PFSK-1 (cell line): ENCODE measurements around the gene LELP1.

Experiments used
- FOXP2 ChIP-seq: optimal IDR thresholded peaks from 2 replicates; pipeline ENCODE3; 2011; ENCODE audit warnings: borderline replicate concordance, control low read depth, inconsistent platforms; ENCODE audit not compliant: insufficient read depth; ENCODE audit errors: extremely low read length, extremely low read depth
- POLR2AphosphoS5 ChIP-seq: IDR thresholded peaks from 2 replicates; pipeline ENCODE4 v1.6.1; 2012; ENCODE audit warnings: low read depth, mild to moderate bottlenecking, control low read depth, low read length, moderate library complexity
- REST ChIP-seq, 2 experiments: IDR thresholded peaks; 2 replicates each; pipeline versions ENCODE4 v1.6.1 to v1.8.0; 2011 to 2012; ENCODE audit warnings: low read depth in 2 of 2, low read length in 2 of 2, control low read depth in 1 of 2, inconsistent platforms in 1 of 2, mild to moderate bottlenecking in 1 of 2, moderate library complexity in 1 of 2; ENCODE audit not compliant: insufficient read depth in 1 of 2
- SIN3A ChIP-seq: IDR thresholded peaks from 2 replicates; pipeline ENCODE4 v1.6.1; 2012; ENCODE audit warnings: mild to moderate bottlenecking, low read length, moderate library complexity, borderline replicate concordance; ENCODE audit not compliant: insufficient read depth
- TAF1 ChIP-seq: IDR thresholded peaks from 2 replicates; pipeline ENCODE4 v1.6.1; 2012; ENCODE audit warnings: low read length, control low read depth, borderline replicate concordance; ENCODE audit not compliant: insufficient read depth

The LELP1 gene

GRCh38 chr1:153238527-153238926 is 35.3 kb downstream of the LELP1 start:
- TF ChIP-seq TAF1 = no peak
- no peak for TF ChIP-seq SIN3A
- no peak for TF ChIP-seq REST (IDR thresholded peaks at IDR 0.05; ENCODE audit: insufficient read depth in 1 of 2, low read depth in 2 of 2, low read length in 2 of 2)
- no peak for TF ChIP-seq FOXP2
- TF ChIP-seq POLR2AphosphoS5 = no peak

GRCh38 chr1:153242160-153242559 is 38.9 kb downstream of the LELP1 start:
- TF ChIP-seq POLR2AphosphoS5 (no peak), SIN3A (no peak), TAF1 (no peak), FOXP2 (no peak), REST (IDR thresholded peaks at IDR 0.05; ENCODE audit: insufficient read depth in 1 of 2, low read depth in 2 of 2, low read length in 2 of 2) (no peak)

GRCh38 chr1:153245466-153245865 is 42.2 kb downstream of the LELP1 start:
- no peak for TF ChIP-seq TAF1
- TF ChIP-seq SIN3A = no peak
- TF ChIP-seq REST (IDR thresholded peaks at IDR 0.05; ENCODE audit: insufficient read depth in 1 of 2, low read depth in 2 of 2, low read length in 2 of 2) = no peak
- TF ChIP-seq POLR2AphosphoS5 = no peak
- TF ChIP-seq FOXP2 = no peak

- TF ChIP-seq REST (IDR thresholded peaks at IDR 0.05; ENCODE audit: insufficient read depth in 1 of 2, low read depth in 2 of 2, low read length in 2 of 2) (no peak), SIN3A (no peak), TAF1 (no peak), POLR2AphosphoS5 (no peak), FOXP2 (no peak)
Measured at GRCh38 chr1:153246018-153246417, 42.8 kb downstream of the LELP1 start.

- TF ChIP-seq TAF1 = no peak
- no peak for TF ChIP-seq SIN3A
- no peak for TF ChIP-seq POLR2AphosphoS5
- TF ChIP-seq REST (IDR thresholded peaks at IDR 0.05; ENCODE audit: insufficient read depth in 1 of 2, low read depth in 2 of 2, low read length in 2 of 2) = no peak
- no peak for TF ChIP-seq FOXP2
Measured at GRCh38 chr1:153246825-153247224, 43.6 kb downstream of the LELP1 start.
